HG03103 (cell line): ENCODE results near the gene YIPF2.

Experiments used
- ATAC-seq: cut with Tn5 transposase; IDR thresholded peaks from one replicate; pipeline ENCODE4 v1.9.1; 2021; ENCODE audit warnings: low read depth; ENCODE audit not compliant: unreplicated experiment

Gene YIPF2

GRCh38 chr19:10913716-10914340 is 14.6 kb downstream of the YIPF2 start:
- no peak for ATAC-seq

- ATAC-seq: no peak
These were observed 15.8 kb downstream of the YIPF2 start for GRCh38 chr19:10912619-10913018.

GRCh38 chr19:10911579-10912363 is 16.7 kb downstream of the YIPF2 start:
- no peak for ATAC-seq

- ATAC-seq: no peak
These were observed 20.0 kb downstream of the YIPF2 start for GRCh38 chr19:10908380-10908960.

- ATAC-seq: no peak
These were observed 20.5 kb downstream of the YIPF2 start for GRCh38 chr19:10907925-10908324.

GRCh38 chr19:10899151-10899653 is 29.2 kb downstream of the YIPF2 start:
- no peak for ATAC-seq

GRCh38 chr19:10898633-10899032 is 29.8 kb downstream of the YIPF2 start:
- ATAC-seq: no peak

- no peak for ATAC-seq
These were observed 31.4 kb downstream of the YIPF2 start for GRCh38 chr19:10896851-10897526.

- no peak for ATAC-seq
These were observed 32.5 kb downstream of the YIPF2 start for GRCh38 chr19:10895920-10896319.

- no peak for ATAC-seq
These were observed 33.1 kb downstream of the YIPF2 start for GRCh38 chr19:10895363-10895762.

GRCh38 chr19:10894911-10895213 is 33.6 kb downstream of the YIPF2 start:
- no peak for ATAC-seq

- ATAC-seq: no peak
These were observed 36.2 kb downstream of the YIPF2 start for GRCh38 chr19:10892256-10892655.

- no peak for ATAC-seq
These were observed 36.9 kb downstream of the YIPF2 start for GRCh38 chr19:10891405-10892086.

- ATAC-seq: no peak
These were observed 38.6 kb downstream of the YIPF2 start for GRCh38 chr19:10889880-10890279.

- no peak for ATAC-seq
These were observed 40.0 kb downstream of the YIPF2 start for GRCh38 chr19:10888421-10888866.

- ATAC-seq: no peak
These were observed 40.6 kb downstream of the YIPF2 start for GRCh38 chr19:10887616-10888367.

- ATAC-seq: no peak
These were observed 43.0 kb downstream of the YIPF2 start for GRCh38 chr19:10885201-10886169.

- ATAC-seq: no peak
These were observed 44.2 kb downstream of the YIPF2 start for GRCh38 chr19:10884274-10884673.

- ATAC-seq: no peak
These were observed 46.4 kb downstream of the YIPF2 start for GRCh38 chr19:10882108-10882457.
